Measurements from ENCODE around the gene LRR1. TPM values are rescaled to one million over a fixed set of nuclear protein-coding genes. Genes with fewer than 3 reads are reported as not detected.
"Not testable (repeated sequence)": the region's sequence is repeated elsewhere in the genome, so short reads cannot be mapped to it uniquely, and the experiment has no call there.

Gene LRR1
- total RNA-seq, 5 donors from 2014 or later (not counting 1 experiment from before 2014, with no cell fraction given) = 7.6 to 15.7 (median 11.4) TPM

GRCh38 chr14:49657500-49657899 is 58.8 kb downstream of the LRR1 start:
- H3K9me3 ChIP-seq; DNase-seq; H3K27me3 Mint-ChIP-seq; H3K4me3 ChIP-seq (ENCODE audit: control insufficient read depth in 1 of 2, extremely low read depth in 1 of 2, low read length in 1 of 2); POLR2A ChIA-PET; H3K27me3 ChIP-seq (replicated peaks in 1 of 2; ENCODE audit: control insufficient read depth in 2 of 2, extremely low read depth in 1 of 2, insufficient read depth in 2 of 2, low read length in 1 of 2); ATAC-seq (replicated peaks in 1 of 4); H3K27ac ChIP-seq (ENCODE audit: low read length); H3K36me3 Mint-ChIP-seq; H3K27ac Mint-ChIP-seq; H3K4me1 ChIP-seq (ENCODE audit: control insufficient read depth in 1 of 2, extremely low read depth in 1 of 2, insufficient read depth in 2 of 2, low read length in 2 of 2); H3K4me3 Mint-ChIP-seq; H3K36me3 ChIP-seq (ENCODE audit: control insufficient read depth in 2 of 2, extremely low read depth in 1 of 2, insufficient read depth in 1 of 2, low read length in 1 of 2); H3K4me1 Mint-ChIP-seq; H3K9me3 Mint-ChIP-seq: not testable (repeated sequence)
- no CpG with 5 or more reads among the region's 6 CpGs for WGBS (ENCODE audit: insufficient coverage)
- CTCF ChIA-PET = interaction anchor here in 1 of 2 donors (0.7 kb wide), 1 partner anchor 9 kb away, joined by 5 read pairs; no protein-coding TSS in a partner anchor

- Histone ChIP-seq H3K9me3 (no peaks in the 10 kb centered on the region), H3K27ac (ENCODE audit: low read length) (no peak overlapping the region), H3K4me3 (ENCODE audit: control insufficient read depth in 1 of 2, extremely low read depth in 1 of 2, low read length in 1 of 2) (no peak overlapping the region), H3K36me3 (ENCODE audit: control insufficient read depth in 2 of 2, extremely low read depth in 1 of 2, insufficient read depth in 1 of 2, low read length in 1 of 2) (no peaks in the 10 kb centered on the region), H3K27me3 (replicated peaks in 1 of 2; ENCODE audit: control insufficient read depth in 2 of 2, extremely low read depth in 1 of 2, insufficient read depth in 2 of 2, low read length in 1 of 2) (no peaks in the 10 kb centered on the region), H3K4me1 (ENCODE audit: control insufficient read depth in 1 of 2, extremely low read depth in 1 of 2, insufficient read depth in 2 of 2, low read length in 2 of 2) (no peaks in the 10 kb centered on the region)
- Mint-ChIP-seq H3K4me1 (peaks cover 0 to 2% (median 0%) of the 10 kb centered on the region in 3 donors), H3K27ac (no peak overlapping the region), H3K27me3 (no peaks in the 10 kb centered on the region), H3K4me3 (no peak overlapping the region), H3K9me3 (no peaks in the 10 kb centered on the region), H3K36me3 (no peaks in the 10 kb centered on the region)
- CTCF ChIA-PET = interaction anchor here in 1 of 2 donors (0.6 kb wide), 1 partner anchor 189 kb away, joined by 3 read pairs; no protein-coding TSS in a partner anchor
- WGBS (ENCODE audit: insufficient coverage) = no CpG with 5 or more reads among the region's 2 CpGs
- DNase-seq (no peak), ATAC-seq (replicated peaks in 1 of 4) (no peak)
- POLR2A ChIA-PET = no interaction called here
Observed at GRCh38 chr14:49659526-49660455, 61.1 kb downstream of the LRR1 start.

Other genes starting within 250 kb of the LRR1 start
- gene RPS29, start 12.6 kb upstream of the LRR1 start, total RNA-seq = 1,000 to 10,000 TPM; 3,720 to 4,554 (median 3,981) TPM
- 100 to 1,000 TPM; 211 to 322 (median 291) TPM for gene RPL36AL, start 21.7 kb downstream of the LRR1 start, total RNA-seq
- gene MGAT2, start 21.9 kb downstream of the LRR1 start, total RNA-seq = 10 to 100 TPM; 21.7 to 54.1 (median 41.6) TPM
- 10 to 100 TPM in 3 of 5 donors, 1 to 10 TPM in 2; 8.2 to 26.7 (median 10.0) TPM for gene DNAAF2, start 36.3 kb downstream of the LRR1 start, total RNA-seq
- gene POLE2, start 89.3 kb downstream of the LRR1 start, total RNA-seq = 1 to 10 TPM in 4 of 5 donors, under 1 TPM in 1; 0.99 to 4.0 (median 1.8) TPM
- 10 to 100 TPM in 4 of 5 donors, 1 to 10 TPM in 1; 8.8 to 12.5 (median 10.2) TPM for gene KLHDC1, start 94.2 kb downstream of the LRR1 start, total RNA-seq
- gene KLHDC2, start 169.2 kb downstream of the LRR1 start, total RNA-seq = 100 to 1,000 TPM in 1 of 5 donors, 10 to 100 TPM in 4; 69.0 to 115 (median 69.2) TPM

All from T-cell (primary cell).